Measurements from ENCODE around the gene TMTC1. TPM values are rescaled to one million over a fixed set of nuclear protein-coding genes. Genes with fewer than 3 reads are reported as not detected.

The TMTC1 gene
- total and polyA plus RNA-seq, 2 donors (not counting 1 experiment from before 2014, with no cell fraction given), result 62.2 to 222 TPM

GRCh38 chr12:29503283-29503682, 280.5 kb downstream of the TMTC1 start:
- H3K27me3 ChIP-seq (ENCODE audit: control insufficient read depth, insufficient read depth, low read length), result no peaks in the 10 kb centered on the region
- no peak overlapping the region for H3K27ac ChIP-seq (ENCODE audit: insufficient read depth, low read length)
- no peak overlapping the region for H3K4me2 ChIP-seq (ENCODE audit: extremely low read depth, insufficient read depth, low read length)
- H3K4me1 ChIP-seq (ENCODE audit: control insufficient read depth, extremely low read depth, insufficient read depth, low read length), result no peaks in the 10 kb centered on the region
- no peak overlapping the region for H2AFZ ChIP-seq (ENCODE audit: low read length)
- H4K20me1 ChIP-seq (ENCODE audit: control insufficient read depth, extremely low read depth, insufficient read depth, low read length), result no peaks in the 10 kb centered on the region
- H3K4me3 ChIP-seq (replicated peaks in 1 of 4; ENCODE audit: control extremely low read depth in 1 of 4, insufficient read depth in 1 of 4, low read depth in 3 of 4, low read length in 4 of 4), result no peak overlapping the region
- TF ChIP-seq EZH2 (IDR thresholded peaks at IDR 0.05; ENCODE audit: low read length, missing control alignments), result no peak
- TF ChIP-seq, protein P1, sequence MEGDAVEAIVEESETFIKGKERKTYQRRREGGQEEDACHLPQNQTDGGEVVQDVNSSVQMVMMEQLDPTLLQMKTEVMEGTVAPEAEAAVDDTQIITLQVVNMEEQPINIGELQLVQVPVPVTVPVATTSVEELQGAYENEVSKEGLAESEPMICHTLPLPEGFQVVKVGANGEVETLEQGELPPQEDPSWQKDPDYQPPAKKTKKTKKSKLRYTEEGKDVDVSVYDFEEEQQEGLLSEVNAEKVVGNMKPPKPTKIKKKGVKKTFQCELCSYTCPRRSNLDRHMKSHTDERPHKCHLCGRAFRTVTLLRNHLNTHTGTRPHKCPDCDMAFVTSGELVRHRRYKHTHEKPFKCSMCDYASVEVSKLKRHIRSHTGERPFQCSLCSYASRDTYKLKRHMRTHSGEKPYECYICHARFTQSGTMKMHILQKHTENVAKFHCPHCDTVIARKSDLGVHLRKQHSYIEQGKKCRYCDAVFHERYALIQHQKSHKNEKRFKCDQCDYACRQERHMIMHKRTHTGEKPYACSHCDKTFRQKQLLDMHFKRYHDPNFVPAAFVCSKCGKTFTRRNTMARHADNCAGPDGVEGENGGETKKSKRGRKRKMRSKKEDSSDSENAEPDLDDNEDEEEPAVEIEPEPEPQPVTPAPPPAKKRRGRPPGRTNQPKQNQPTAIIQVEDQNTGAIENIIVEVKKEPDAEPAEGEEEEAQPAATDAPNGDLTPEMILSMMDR (conservative IDR thresholded peaks at IDR 0.05 in 1 of 2, IDR thresholded peaks at IDR 0.05 in 1 of 2; ENCODE audit: low read depth in 1 of 2, low read length in 2 of 2), result no peak
- DNase-seq (ENCODE audit: low read depth in 2 of 2), result peak in 1 of 2 donors; percentile 11
- no peak overlapping the region for H3K9ac ChIP-seq (ENCODE audit: insufficient read depth, low read length)
- H3K9me3 ChIP-seq (ENCODE audit: control insufficient read depth, insufficient read depth, low read depth, low read length), result no peaks in the 10 kb centered on the region
- H3K79me2 ChIP-seq (ENCODE audit: control insufficient read depth, insufficient read depth, low read length), result no peaks in the 10 kb centered on the region
- no peaks in the 10 kb centered on the region for H3K36me3 ChIP-seq (ENCODE audit: control insufficient read depth, insufficient read depth, low read length)

DNA sequence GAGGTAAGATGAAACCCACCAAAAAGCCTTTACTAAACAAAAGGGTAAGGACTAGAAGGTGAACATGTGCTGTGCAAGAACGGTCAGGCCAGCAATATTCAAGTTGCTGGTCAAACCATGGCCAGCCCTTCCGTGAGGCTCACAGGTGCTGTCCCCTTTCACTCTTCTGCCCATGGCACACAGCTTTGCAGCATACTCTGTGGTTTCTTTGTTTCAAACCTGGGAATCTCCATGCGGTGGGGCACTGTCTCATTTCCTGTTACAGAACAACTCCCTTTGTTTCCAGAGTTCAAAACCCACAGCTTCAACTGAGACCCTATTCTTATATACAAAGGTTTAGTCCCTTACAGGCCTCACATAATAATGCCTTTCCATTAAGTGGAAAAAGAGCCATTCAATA, 284.5 kb downstream of the TMTC1 start:
- Histone ChIP-seq H4K20me1 (ENCODE audit: control insufficient read depth, extremely low read depth, insufficient read depth, low read length) (no peaks in the 10 kb centered on the region), H3K36me3 (ENCODE audit: control insufficient read depth, insufficient read depth, low read length) (no peaks in the 10 kb centered on the region), H3K27me3 (ENCODE audit: control insufficient read depth, insufficient read depth, low read length) (no peaks in the 10 kb centered on the region), H3K27ac (ENCODE audit: insufficient read depth, low read length) (no peak overlapping the region), H3K9ac (ENCODE audit: insufficient read depth, low read length) (no peak overlapping the region), H3K4me2 (ENCODE audit: extremely low read depth, insufficient read depth, low read length) (no peak overlapping the region), H3K79me2 (ENCODE audit: control insufficient read depth, insufficient read depth, low read length) (no peaks in the 10 kb centered on the region), H3K4me1 (ENCODE audit: control insufficient read depth, extremely low read depth, insufficient read depth, low read length) (no peaks in the 10 kb centered on the region), H3K9me3 (ENCODE audit: control insufficient read depth, insufficient read depth, low read depth, low read length) (no peaks in the 10 kb centered on the region), H2AFZ (ENCODE audit: low read length) (no peak overlapping the region), H3K4me3 (replicated peaks in 1 of 4; ENCODE audit: control extremely low read depth in 1 of 4, insufficient read depth in 1 of 4, low read depth in 3 of 4, low read length in 4 of 4) (no peak overlapping the region)
- TF ChIP-seq EZH2 (IDR thresholded peaks at IDR 0.05; ENCODE audit: low read length, missing control alignments), result no peak
- TF ChIP-seq, protein P1 (conservative IDR thresholded peaks at IDR 0.05 in 1 of 2, IDR thresholded peaks at IDR 0.05 in 1 of 2; ENCODE audit: low read depth in 1 of 2, low read length in 2 of 2), result no peak
- no peak for DNase-seq (ENCODE audit: low read depth in 2 of 2)

GRCh38 chr12:29497588-29497987, 286.2 kb downstream of the TMTC1 start, which contains the start of gene OVCH1:
OVCH1 (minus strand) TSS chr12:29497686; CDS start chr12:29497686, 0 bp downstream.
- no peaks in the 10 kb centered on the region for H3K79me2 ChIP-seq (ENCODE audit: control insufficient read depth, insufficient read depth, low read length)
- no peaks in the 10 kb centered on the region for H3K36me3 ChIP-seq (ENCODE audit: control insufficient read depth, insufficient read depth, low read length)
- no peak for TF ChIP-seq EZH2 (IDR thresholded peaks at IDR 0.05; ENCODE audit: low read length, missing control alignments)
- TF ChIP-seq, protein P1 (conservative IDR thresholded peaks at IDR 0.05 in 1 of 2, IDR thresholded peaks at IDR 0.05 in 1 of 2; ENCODE audit: low read depth in 1 of 2, low read length in 2 of 2), result no peak
- H2AFZ ChIP-seq (ENCODE audit: low read length), result no peak within 1 kb of the TSS
- H4K20me1 ChIP-seq (ENCODE audit: control insufficient read depth, extremely low read depth, insufficient read depth, low read length), result no peaks in the 10 kb centered on the region
- no peak within 1 kb of the TSS for H3K4me2 ChIP-seq (ENCODE audit: extremely low read depth, insufficient read depth, low read length)
- H3K9me3 ChIP-seq (ENCODE audit: control insufficient read depth, insufficient read depth, low read depth, low read length), result no peaks in the 10 kb centered on the region
- H3K4me1 ChIP-seq (ENCODE audit: control insufficient read depth, extremely low read depth, insufficient read depth, low read length), result no peaks in the 10 kb centered on the region
- no peak within 1 kb of the TSS for H3K4me3 ChIP-seq (replicated peaks in 1 of 4; ENCODE audit: control extremely low read depth in 1 of 4, insufficient read depth in 1 of 4, low read depth in 3 of 4, low read length in 4 of 4)
- no peak within 1 kb of the TSS for H3K27ac ChIP-seq (ENCODE audit: insufficient read depth, low read length)
- H3K27me3 ChIP-seq (ENCODE audit: control insufficient read depth, insufficient read depth, low read length), result no peaks in the 10 kb centered on the region
- no peak for DNase-seq (ENCODE audit: low read depth in 2 of 2)
- H3K9ac ChIP-seq (ENCODE audit: insufficient read depth, low read length), result no peak within 1 kb of the TSS
